IMR-90 (cell line): ENCODE results near the gene RYR2. TPM values are rescaled to one million over a fixed set of nuclear protein-coding genes. Genes with fewer than 3 reads are reported as not detected.

Experiments used
- ATAC-seq: fragments of 200-7000 bp; cut with Tn5 transposase; 2 replicates; pipeline ENCODE4 v1.9.1; 2020; ENCODE audit warnings: low read depth, mild to moderate bottlenecking, moderate library complexity
- BruUV-seq: library from RNA; stranded (reverse); fragments of 400-500 nt; replicated peaks from 2 replicates; lab custom pipeline; 2021; lab: Mats Ljungman, UMichigan
- CTCF ChIA-PET: fragments of 300-600 bp; formaldehyde crosslinking; extraction: SDS; loops from one replicate; lab custom pipeline; 2021; ENCODE audit warnings: antibody characterized with exemption; lab: Yijun Ruan, JAX
- POLR2A ChIA-PET: fragments of 300-600 bp; sonication (Branson Sonifier 250); formaldehyde crosslinking; loops from one replicate; lab custom pipeline; 2022; ENCODE audit warnings: antibody characterized with exemption; ENCODE audit not compliant: unreplicated experiment; lab: Charles Lee
- DNase-seq: peaks from one replicate; pipeline ENCODE4 v3.0.0; 2013
- H2AFZ ChIP-seq: replicated peaks from 2 replicates; pipeline ENCODE3; 2013; ENCODE audit warnings: low read length, mild to moderate bottlenecking; ENCODE audit not compliant: poor library complexity
- H2AK5ac ChIP-seq: 2 replicates; pipeline ENCODE4 v1.6.1; 2013; ENCODE audit warnings: low read depth, low read length, inconsistent platforms
- H2AK9ac ChIP-seq: replicated peaks from 2 replicates; pipeline ENCODE3; 2013; ENCODE audit warnings: mild to moderate bottlenecking, low read depth, low read length, moderate library complexity; ENCODE audit not compliant: poor library complexity
- H2BK120ac ChIP-seq: 2 replicates; pipeline ENCODE4 v1.6.1; 2013; ENCODE audit warnings: low read depth, low read length, inconsistent platforms
- H2BK15ac ChIP-seq: 3 replicates; pipeline ENCODE4 v1.6.1; 2013; ENCODE audit warnings: low read depth, low read length, inconsistent platforms
- H2BK20ac ChIP-seq: 2 replicates; pipeline ENCODE4 v1.6.1; 2013; ENCODE audit warnings: low read depth, mild to moderate bottlenecking, inconsistent platforms, low read length, moderate library complexity
- H2BK5ac ChIP-seq: 2 replicates; pipeline ENCODE4 v1.6.1; 2013; ENCODE audit warnings: mild to moderate bottlenecking, low read depth, low read length, inconsistent platforms; ENCODE audit not compliant: poor library complexity, severe bottlenecking
- H3K14ac ChIP-seq: replicated peaks from 2 replicates; pipeline ENCODE4 v1.6.1; 2013; ENCODE audit warnings: low read depth, low read length, inconsistent platforms
- H3K18ac ChIP-seq: 2 replicates; pipeline ENCODE4 v1.6.1; 2013; ENCODE audit warnings: low read depth, low read length, control low read depth
- H3K23ac ChIP-seq: 2 replicates; pipeline ENCODE4 v1.6.1; 2013; ENCODE audit warnings: low read depth, low read length, inconsistent platforms
- H3K27ac ChIP-seq: 2 replicates; pipeline ENCODE4 v1.5.1; 2013; ENCODE audit warnings: mild to moderate bottlenecking, control low read depth, low read length; ENCODE audit not compliant: insufficient read depth
- H3K27me3 ChIP-seq: 2 replicates; pipeline ENCODE4 v1.6.1; 2013; ENCODE audit warnings: low read length; ENCODE audit not compliant: control insufficient read depth, insufficient read depth
- H3K36me3 ChIP-seq: 2 replicates; pipeline ENCODE4 v1.6.1; 2013; ENCODE audit warnings: low read length, mixed read lengths; ENCODE audit not compliant: control insufficient read depth, insufficient read depth
- H3K4ac ChIP-seq: 2 replicates; pipeline ENCODE4 v1.6.1; 2013; ENCODE audit warnings: low read depth, low read length, inconsistent platforms
- H3K4me1 ChIP-seq: 2 replicates; pipeline ENCODE4 v1.6.1; 2013; ENCODE audit warnings: low read length, mixed read lengths; ENCODE audit not compliant: control insufficient read depth, insufficient read depth
- H3K4me2 ChIP-seq: 2 replicates; pipeline ENCODE4 v1.6.1; 2013; ENCODE audit warnings: low read depth, mild to moderate bottlenecking, control low read depth, low read length, moderate library complexity
- H3K4me3 ChIP-seq: 2 replicates; pipeline ENCODE4 v1.5.1; 2013; ENCODE audit warnings: low read depth, mild to moderate bottlenecking, control low read depth, low read length, moderate library complexity; ENCODE audit not compliant: insufficient read depth
- H3K56ac ChIP-seq: 2 replicates; pipeline ENCODE4 v1.6.1; 2013; ENCODE audit warnings: low read length, inconsistent platforms; ENCODE audit not compliant: insufficient read depth; ENCODE audit errors: extremely low read depth
- H3K79me1 ChIP-seq, 2 experiments: 2 replicates each; pipeline ENCODE4 v1.6.1; 2013; ENCODE audit warnings: low read length in 2 of 2, inconsistent platforms in 1 of 2, low read depth in 1 of 2
- H3K9ac ChIP-seq: 2 replicates; pipeline ENCODE4 v1.6.1; 2013; ENCODE audit warnings: low read depth, low read length, control low read depth
- H3K9me1 ChIP-seq: 2 replicates; pipeline ENCODE4 v1.6.1; 2013; ENCODE audit warnings: low read length, inconsistent platforms; ENCODE audit not compliant: insufficient read depth
- H3K9me3 ChIP-seq: 2 replicates; pipeline ENCODE4 v1.6.1; 2013; ENCODE audit warnings: low read length; ENCODE audit not compliant: control insufficient read depth, insufficient read depth
- H4K20me1 ChIP-seq: 2 replicates; pipeline ENCODE4 v1.6.1; 2013; ENCODE audit warnings: low read length, inconsistent platforms; ENCODE audit not compliant: insufficient read depth
- H4K5ac ChIP-seq: 2 replicates; pipeline ENCODE4 v1.6.1; 2013; ENCODE audit warnings: mild to moderate bottlenecking, low read depth, low read length, control low read depth
- H4K8ac ChIP-seq, 2 experiments: 2 replicates each; pipeline ENCODE4 v1.6.1; 2013; ENCODE audit warnings: low read depth in 2 of 2, low read length in 2 of 2, control low read depth in 1 of 2, inconsistent platforms in 1 of 2
- H4K91ac ChIP-seq: 2 replicates; pipeline ENCODE4 v1.6.1; 2013; ENCODE audit warnings: low read depth, low read length, inconsistent platforms; ENCODE audit not compliant: insufficient read depth
- CEBPB ChIP-seq: IDR thresholded peaks from 2 replicates; pipeline ENCODE4 v1.6.1; 2012; ENCODE audit warnings: low read depth, low read length, improper control_type of control experiment
- MAFK ChIP-seq: IDR thresholded peaks from 2 replicates; pipeline ENCODE4 v1.6.1; 2012; ENCODE audit warnings: low read depth, low read length, improper control_type of control experiment
- MAZ ChIP-seq: IDR thresholded peaks from 2 replicates; pipeline ENCODE4 v1.6.1; 2012; ENCODE audit warnings: low read depth, mild to moderate bottlenecking, low read length, improper control_type of control experiment, moderate library complexity, borderline replicate concordance
- RCOR1 ChIP-seq: IDR thresholded peaks from 2 replicates; pipeline ENCODE4 v1.6.1; 2012; ENCODE audit warnings: mild to moderate bottlenecking, low read length, improper control_type of control experiment; ENCODE audit not compliant: insufficient replicate concordance
- WGBS, 2 experiments: methylation state at CpG; one replicate each; pipeline versions ENCODE4 v1.1.5 to v1.1.7; 2013; ENCODE audit warnings: missing lambda C conversion rate in 2 of 2; ENCODE audit not compliant: insufficient read length in 1 of 2; ENCODE audit errors: extremely low coverage in 2 of 2; 5-methylcytosine and 5-hydroxymethylcytosine counted together
- dilution Hi-C: fragments of 300-500 bp; cut with HindIII; formaldehyde crosslinking; loops from one replicate; pipeline ENCODE4 v1.14.3; 2018; ENCODE audit warnings: low sequenced_read_pairs; ENCODE audit not compliant: unreplicated experiment
- in situ Hi-C: fragments of 300-500 bp; cut with MboI; formaldehyde crosslinking; loops from 3 replicates; pipeline ENCODE4 v1.14.3; 2019; ENCODE audit warnings: low sequenced_read_pairs, inconsistent platforms, mixed read lengths
- intact Hi-C: fragments of 100-400 bp; cut with micrococcal nuclease; formaldehyde crosslinking; loops from 2 replicates; pipeline ENCODE4 v1.10.0; 2022
- polyA plus RNA-seq, 3 experiments: library from polyadenylated mRNA; depleted of rRNA; stranded (reverse); fragments of >200 nt; gene quantifications; 2 replicates each; pipeline ENCODE4 v1.2.3, GENCODE V29; 2012; ENCODE audit warnings: low replicate concordance in 1 of 3
- total RNA-seq: library from RNA; depleted of rRNA; stranded (reverse); fragments of >200 nt; gene quantifications from 2 replicates; pipeline ENCODE4 v1.2.3, GENCODE V29; 2012

RYR2 gene
- total and polyA plus RNA-seq, 2 of the 4 experiments (the other 2 are of a cell fraction): not detected

DNA sequence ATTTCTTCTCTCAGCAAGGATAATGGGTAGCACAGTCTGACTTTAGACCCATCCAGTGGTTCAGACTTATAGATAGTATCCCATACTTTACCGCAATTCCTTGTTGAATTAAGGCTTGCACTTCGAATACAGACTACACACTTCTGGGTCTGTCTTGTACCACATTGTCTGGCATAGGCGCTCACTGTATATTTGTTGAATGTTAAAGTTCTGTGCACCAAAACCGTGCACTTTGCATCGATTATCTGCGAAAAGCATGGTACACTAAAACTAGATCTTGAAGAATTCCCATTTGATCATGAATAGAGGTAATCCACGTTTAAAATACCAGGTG, 556 bp upstream of the RYR2 start:
- DNase-seq (no peak), ATAC-seq (no peak)
- Histone ChIP-seq H4K91ac (no peak overlapping the region), H2BK120ac (no peak overlapping the region), H3K27me3 (peaks cover 6% of the 10 kb centered on the region; the same call in 1 of the 2 replicates), H2AFZ (no peak overlapping the region), H3K4me3 (no peak overlapping the region), H2BK20ac (no peak overlapping the region), H3K9me1 (no peaks in the 10 kb centered on the region), H3K9me3 (peaks cover 2% of the 10 kb centered on the region; the same call in 1 of the 2 replicates), H2AK9ac (no peak overlapping the region), H2AK5ac (no peak overlapping the region), H3K14ac (no peak overlapping the region), H3K23ac (no peak overlapping the region), H3K36me3 (no peaks in the 10 kb centered on the region), H4K20me1 (no peaks in the 10 kb centered on the region), H4K8ac (no peak overlapping the region), H4K5ac (no peak overlapping the region), H3K56ac (no peak overlapping the region), H3K79me1 (no peaks in the 10 kb centered on the region), H3K27ac (no peak overlapping the region), H3K18ac (no peak overlapping the region), H3K4ac (no peak overlapping the region), H2BK5ac (no peak overlapping the region), H2BK15ac (no peak overlapping the region), H3K4me1 (no peaks in the 10 kb centered on the region), H3K4me2 (no peak overlapping the region), H3K9ac (no peak overlapping the region)
- CTCF ChIA-PET: no interaction called here
- in situ Hi-C loops: no loop called here
- intact Hi-C loops: loop anchor here (5.0 kb wide), 2 partner anchors 156 to 621 kb away; no protein-coding TSS in a partner anchor
- POLR2A ChIA-PET: no interaction called here
- WGBS, 2 experiments: 21% methylated on average over 3 of the region's 7 CpGs; no CpG with 5 or more reads in 1 of the 2 experiments
- BruUV-seq: no TSS peak
- dilution Hi-C loops: no loop called here
- TF ChIP-seq CEBPB (peak; percentile 85), RCOR1 (no peak), MAFK (no peak), MAZ (no peak)
